Fibroblast of skin of right biceps (primary cell): ENCODE data around the gene COL18A1.

Experiments used
- DNase-seq: peaks from one replicate; pipeline ENCODE4 v3.0.0-alpha.2; 2013

COL18A1 gene

GRCh38 chr21:45457161-45457831 lies 52.3 kb downstream of the COL18A1 start:
- DNase-seq = no peak

GRCh38 chr21:45457832-45458172 lies 52.8 kb downstream of the COL18A1 start:
- no peak for DNase-seq

- DNase-seq = no peak
Observed at GRCh38 chr21:45458281-45459170, 53.6 kb downstream of the COL18A1 start.

- no peak for DNase-seq
Observed at GRCh38 chr21:45459171-45460010, 54.4 kb downstream of the COL18A1 start.

- no peak for DNase-seq
Observed at GRCh38 chr21:45460011-45460565, 55.1 kb downstream of the COL18A1 start.

- peak; percentile 85 for DNase-seq
Observed at GRCh38 chr21:45460611-45461368, 55.8 kb downstream of the COL18A1 start.

GRCh38 chr21:45461369-45461750 lies 56.4 kb downstream of the COL18A1 start:
- DNase-seq = no peak

GRCh38 chr21:45461806-45462341 lies 56.9 kb downstream of the COL18A1 start:
- DNase-seq = no peak

GRCh38 chr21:45463871-45464270 lies 58.9 kb downstream of the COL18A1 start:
- no peak for DNase-seq

GRCh38 chr21:45464309-45464708 lies 59.3 kb downstream of the COL18A1 start:
- no peak for DNase-seq

- DNase-seq = no peak
Observed at GRCh38 chr21:45465105-45465504, 60.1 kb downstream of the COL18A1 start.

GRCh38 chr21:45465611-45466329 lies 60.8 kb downstream of the COL18A1 start:
- DNase-seq = no peak

- no peak for DNase-seq
Observed at GRCh38 chr21:45466330-45467220, 61.6 kb downstream of the COL18A1 start.

- no peak for DNase-seq
Observed at GRCh38 chr21:45467221-45467779, 62.3 kb downstream of the COL18A1 start.

GRCh38 chr21:45468051-45468970 lies 63.3 kb downstream of the COL18A1 start:
- no peak for DNase-seq

GRCh38 chr21:45468971-45469272 lies 64.0 kb downstream of the COL18A1 start:
- DNase-seq = no peak

- DNase-seq = no peak
Observed at GRCh38 chr21:45469273-45470086, 64.5 kb downstream of the COL18A1 start.

- DNase-seq = no peak
Observed at GRCh38 chr21:45470087-45470515, 65.1 kb downstream of the COL18A1 start.
